CD4-positive, alpha-beta T cell (primary cell): Measurements from ENCODE around the gene GMPS. TPM values are rescaled to one million over a fixed set of nuclear protein-coding genes. Genes with fewer than 3 reads are reported as not detected.

ENCODE experiments used
- ATAC-seq: fragments of 200-7000 bp; cut with Tn5 transposase; one replicate; pipeline ENCODE4 v1.10.0; 2022; ENCODE audit warnings: mild to moderate bottlenecking; ENCODE audit not compliant: poor library complexity
- CTCF ChIA-PET: fragments of 350-600 bp; sonication (Branson Sonifier 250); formaldehyde crosslinking; loops from one replicate; lab custom pipeline; 2021; ENCODE audit warnings: antibody characterized with exemption, inconsistent platforms; lab: Charles Lee
- POLR2A ChIA-PET: fragments of 350-600 bp; sonication (Branson Sonifier 250); formaldehyde crosslinking; loops from one replicate; lab custom pipeline; 2021; ENCODE audit warnings: antibody characterized with exemption, inconsistent platforms; lab: Charles Lee
- DNase-seq, 14 experiments: peaks; one replicate each; pipeline ENCODE4 v3.0.0-alpha.2; 2013 to 2020; ENCODE audit warnings: mixed read lengths in 2 of 14
- H3K27ac ChIP-seq, 2 donors: one replicate each; pipeline versions ENCODE4 v1.5.1 to v1.7.0; 2013; ENCODE audit warnings: low read length in 2 of 2, low read depth in 1 of 2, mild to moderate bottlenecking in 1 of 2
- H3K27me3 ChIP-seq, 2 experiments: 1 replicate in 1 of 2; 2 replicates in 1 of 2; pipeline versions ENCODE4 v1.6.1 to v1.7.0; 2013; ENCODE audit warnings: low read length in 2 of 2, control low read depth in 1 of 2, mild to moderate bottlenecking in 1 of 2, moderate library complexity in 1 of 2; ENCODE audit not compliant: insufficient read depth in 2 of 2, control insufficient read depth in 1 of 2
- H3K36me3 ChIP-seq: one replicate; pipeline ENCODE4 v1.6.1; 2013; ENCODE audit warnings: low read length, control low read depth; ENCODE audit not compliant: insufficient read depth
- H3K4me1 ChIP-seq: one replicate; pipeline ENCODE4 v1.6.1; 2013; ENCODE audit warnings: low read length, control low read depth; ENCODE audit not compliant: insufficient read depth
- H3K4me3 ChIP-seq: one replicate; pipeline ENCODE4 v1.5.1; 2013; ENCODE audit warnings: mild to moderate bottlenecking, low read length, moderate library complexity
- H3K9me3 ChIP-seq, 2 experiments: 1 replicate in 1 of 2; 2 replicates in 1 of 2; pipeline versions ENCODE4 v1.6.1 to v1.7.0; 2013; ENCODE audit warnings: low read length in 2 of 2, mild to moderate bottlenecking in 2 of 2, control low read depth in 1 of 2, moderate library complexity in 1 of 2; ENCODE audit not compliant: control insufficient read depth in 1 of 2, insufficient read depth in 1 of 2
- H3K27ac Mint-ChIP-seq: one replicate; pipeline ENCODE4 v1.8.0; 2020; ENCODE audit warnings: mixed read lengths
- H3K27me3 Mint-ChIP-seq: one replicate; pipeline ENCODE4 v1.8.0; 2021; ENCODE audit warnings: mixed read lengths
- H3K36me3 Mint-ChIP-seq: one replicate; pipeline ENCODE4 v1.8.0; 2021; ENCODE audit warnings: low read depth, mixed read lengths
- H3K4me1 Mint-ChIP-seq: one replicate; pipeline ENCODE4 v1.8.0; 2021; ENCODE audit warnings: low read depth, mixed read lengths
- H3K4me3 Mint-ChIP-seq: one replicate; pipeline ENCODE4 v1.8.0; 2020; ENCODE audit warnings: mild to moderate bottlenecking, mixed read lengths
- H3K9me3 Mint-ChIP-seq: one replicate; pipeline ENCODE4 v1.8.0; 2020; ENCODE audit warnings: mixed read lengths
- intact Hi-C, 2 experiments: fragments of 100-400 bp; cut with DNase I in 1 of 2; cut with micrococcal nuclease in 1 of 2; formaldehyde crosslinking; loops; one replicate each; pipeline versions ENCODE4 v1.15.1 to v1.9.0; 2023 to 2025; cut with DNase I, micrococcal nuclease
- total RNA-seq, 174 experiments: library from RNA in 2 of 174; stranded (reverse) in 2 of 174; gene quantifications; one replicate each; pipeline ENCODE4 v1.2.3 and lab custom pipeline; 2021 to 2026
- TF ChIP-seq, protein P1 (sequence below): fragments of 200-600 bp; IDR thresholded peaks from one replicate; pipeline ENCODE4 v1.8.0; 2022; ENCODE audit warnings: antibody characterized with exemption, mild to moderate bottlenecking

The GMPS gene
- total RNA-seq, 2 experiments from 2014 or later = 34.1 to 34.3 TPM

GRCh38 chr3:155981669-155982068, 111.2 kb downstream of the GMPS start:
- H3K27me3 Mint-ChIP-seq = no peaks in the 10 kb centered on the region
- no peak overlapping the region for H3K27ac Mint-ChIP-seq
- Histone ChIP-seq H3K9me3 (no peaks in the 10 kb centered on the region), H3K27me3 (peaks cover 3 to 6% of the 10 kb centered on the region in 2 experiments), H3K4me1 (no peaks in the 10 kb centered on the region), H3K4me3 (no peak overlapping the region), H3K27ac (no peak overlapping the region), H3K36me3 (no peaks in the 10 kb centered on the region)
- ATAC-seq (no peak), DNase-seq (no peak)
- H3K4me1 Mint-ChIP-seq = no peaks in the 10 kb centered on the region
- no peaks in the 10 kb centered on the region for H3K9me3 Mint-ChIP-seq
- H3K4me3 Mint-ChIP-seq = no peak overlapping the region
- CTCF ChIA-PET = no interaction called here
- POLR2A ChIA-PET = no interaction called here
- intact Hi-C loops = no loop called here
- TF ChIP-seq, protein P1, sequence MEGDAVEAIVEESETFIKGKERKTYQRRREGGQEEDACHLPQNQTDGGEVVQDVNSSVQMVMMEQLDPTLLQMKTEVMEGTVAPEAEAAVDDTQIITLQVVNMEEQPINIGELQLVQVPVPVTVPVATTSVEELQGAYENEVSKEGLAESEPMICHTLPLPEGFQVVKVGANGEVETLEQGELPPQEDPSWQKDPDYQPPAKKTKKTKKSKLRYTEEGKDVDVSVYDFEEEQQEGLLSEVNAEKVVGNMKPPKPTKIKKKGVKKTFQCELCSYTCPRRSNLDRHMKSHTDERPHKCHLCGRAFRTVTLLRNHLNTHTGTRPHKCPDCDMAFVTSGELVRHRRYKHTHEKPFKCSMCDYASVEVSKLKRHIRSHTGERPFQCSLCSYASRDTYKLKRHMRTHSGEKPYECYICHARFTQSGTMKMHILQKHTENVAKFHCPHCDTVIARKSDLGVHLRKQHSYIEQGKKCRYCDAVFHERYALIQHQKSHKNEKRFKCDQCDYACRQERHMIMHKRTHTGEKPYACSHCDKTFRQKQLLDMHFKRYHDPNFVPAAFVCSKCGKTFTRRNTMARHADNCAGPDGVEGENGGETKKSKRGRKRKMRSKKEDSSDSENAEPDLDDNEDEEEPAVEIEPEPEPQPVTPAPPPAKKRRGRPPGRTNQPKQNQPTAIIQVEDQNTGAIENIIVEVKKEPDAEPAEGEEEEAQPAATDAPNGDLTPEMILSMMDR = no peak
- H3K36me3 Mint-ChIP-seq = no peaks in the 10 kb centered on the region

- ChIA-PET POLR2A (no interaction called here), CTCF (no interaction called here)
- Mint-ChIP-seq H3K27ac (no peak overlapping the region), H3K4me1 (no peaks in the 10 kb centered on the region), H3K9me3 (no peaks in the 10 kb centered on the region), H3K4me3 (no peak overlapping the region), H3K27me3 (no peaks in the 10 kb centered on the region), H3K36me3 (no peaks in the 10 kb centered on the region)
- Histone ChIP-seq H3K4me1 (no peaks in the 10 kb centered on the region), H3K4me3 (no peak overlapping the region), H3K9me3 (no peaks in the 10 kb centered on the region), H3K27ac (no peak overlapping the region), H3K36me3 (no peaks in the 10 kb centered on the region), H3K27me3 (peaks cover 3 to 8% of the 10 kb centered on the region in 2 experiments)
- ATAC-seq (no peak), DNase-seq (no peak)
- TF ChIP-seq, protein P1 = no peak
- intact Hi-C loops = no loop called here
Observed at GRCh38 chr3:155983834-155984474, 113.5 kb downstream of the GMPS start.

DNA sequence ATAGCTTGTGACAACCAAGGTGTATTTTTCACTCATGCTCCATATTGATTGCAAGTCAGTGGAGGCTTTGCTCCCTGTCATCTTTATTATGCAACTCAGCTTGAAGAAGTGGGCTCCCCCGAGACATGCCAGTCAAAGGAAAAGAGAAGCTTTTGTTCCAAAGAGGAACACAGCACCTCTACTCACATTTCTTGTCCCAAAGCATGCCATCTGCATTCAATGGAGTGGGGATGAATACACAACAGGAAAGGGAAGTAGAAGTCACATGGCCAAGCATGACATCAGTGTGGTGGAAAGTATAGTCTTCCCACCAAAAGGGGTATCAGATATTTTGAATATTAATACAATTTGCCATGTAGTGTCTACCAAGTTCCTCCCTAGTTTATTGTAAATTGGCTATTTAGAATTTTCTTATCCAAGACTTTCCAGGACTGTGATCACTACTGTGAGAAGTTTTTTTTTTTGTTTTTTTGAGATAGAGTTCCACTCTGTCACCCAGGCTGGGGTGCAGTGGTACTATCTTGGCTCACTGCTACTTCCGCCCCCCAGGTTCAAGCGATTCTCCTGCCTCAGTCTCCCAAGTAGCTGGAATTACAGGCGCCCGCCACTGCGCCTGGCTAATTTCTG, 114.5 kb downstream of the GMPS start:
- peaks cover 3 to 8% of the 10 kb centered on the region in 2 experiments for H3K27me3 ChIP-seq
- no peak for ATAC-seq
- Mint-ChIP-seq H3K27ac (no peak overlapping the region), H3K4me3 (no peak overlapping the region), H3K36me3 (no peaks in the 10 kb centered on the region), H3K27me3 (no peaks in the 10 kb centered on the region), H3K9me3 (no peaks in the 10 kb centered on the region), H3K4me1 (no peaks in the 10 kb centered on the region)
- TF ChIP-seq, protein P1 = no peak
- intact Hi-C loops = no loop called here
- H3K27ac ChIP-seq = no peak overlapping the region
- ChIA-PET POLR2A (no interaction called here), CTCF (no interaction called here)
- no peaks in the 10 kb centered on the region for H3K9me3 ChIP-seq
- no peak for DNase-seq
- no peaks in the 10 kb centered on the region for H3K4me1 ChIP-seq
- H3K36me3 ChIP-seq = no peaks in the 10 kb centered on the region
- no peak overlapping the region for H3K4me3 ChIP-seq
